GM21529 (cell line): ENCODE data around the gene SARDH.
"Not testable (repeated sequence)": the region's sequence is repeated elsewhere in the genome, so short reads cannot be mapped to it uniquely, and the experiment has no call there.

Experiments
- ATAC-seq: cut with Tn5 transposase; IDR thresholded peaks from one replicate; pipeline ENCODE4 v1.9.1; 2021; ENCODE audit not compliant: unreplicated experiment

SARDH gene

GRCh38 chr9:133761641-133762248 is 23.6 kb upstream of the SARDH start:
- ATAC-seq = no peak

GRCh38 chr9:133760713-133761290 is 22.6 kb upstream of the SARDH start:
- no peak for ATAC-seq

GRCh38 chr9:133759946-133760345 is 21.8 kb upstream of the SARDH start:
- ATAC-seq = no peak

GRCh38 chr9:133759146-133759900 is 21.2 kb upstream of the SARDH start:
- no peak for ATAC-seq

- no peak for ATAC-seq
Observed at GRCh38 chr9:133758228-133758627, 20.1 kb upstream of the SARDH start.

GRCh38 chr9:133754688-133755227 is 16.6 kb upstream of the SARDH start:
- ATAC-seq = no peak

- ATAC-seq = no peak
Observed at GRCh38 chr9:133754187-133754586, 16.0 kb upstream of the SARDH start.

- no peak for ATAC-seq
Observed at GRCh38 chr9:133752739-133753446, 14.7 kb upstream of the SARDH start.

GRCh38 chr9:133750982-133751649 is 13.0 kb upstream of the SARDH start:
- ATAC-seq = no peak

GRCh38 chr9:133747309-133747708 is 9.2 kb upstream of the SARDH start:
- ATAC-seq = no peak

GRCh38 chr9:133744528-133744927 is 6.4 kb upstream of the SARDH start:
- ATAC-seq = not testable (repeated sequence)

GRCh38 chr9:133742849-133743444 is 4.8 kb upstream of the SARDH start:
- ATAC-seq = peak; percentile 68

- no peak for ATAC-seq
Observed at GRCh38 chr9:133742251-133742650, 4.1 kb upstream of the SARDH start.

GRCh38 chr9:133741716-133742115 is 3.6 kb upstream of the SARDH start:
- no peak for ATAC-seq

- no peak for ATAC-seq
Observed at GRCh38 chr9:133740911-133741310, 2.8 kb upstream of the SARDH start.

GRCh38 chr9:133739408-133740280 is 1.5 kb upstream of the SARDH start:
- no peak for ATAC-seq

GRCh38 chr9:133738640-133739225 is 581 bp upstream of the SARDH start:
- ATAC-seq = no peak

GRCh38 chr9:133737071-133737773 is 930 bp downstream of the SARDH start:
- ATAC-seq = no peak

GRCh38 chr9:133735931-133736330 is 2.2 kb downstream of the SARDH start:
- ATAC-seq = no peak
